Natural killer cell (primary cell): ENCODE measurements around the gene SHC4. TPM values are rescaled to one million over a fixed set of nuclear protein-coding genes. Genes with fewer than 3 reads are reported as not detected.
"Not testable (repeated sequence)": the region's sequence is repeated elsewhere in the genome, so short reads cannot be mapped to it uniquely, and the experiment has no call there.

Experiments
- ATAC-seq, 3 donors: fragments of 150-1000 bp in 2 of 3; fragments of 200-7000 bp in 1 of 3; cut with Tn5 transposase; 1 replicate in 1 of 3; 2 replicates in 2 of 3; pipeline ENCODE4 v1.10.0; 2021; ENCODE audit warnings: mild to moderate bottlenecking in 2 of 3, moderate library complexity in 2 of 3
- DNase-seq, 2 donors: peaks; one replicate each; pipeline versions ENCODE4 v3.0.0 to v3.0.0-alpha.2; 2013 to 2021; ENCODE audit warnings: mixed read lengths in 1 of 2
- H3K27ac ChIP-seq: one replicate; pipeline ENCODE4 v1.5.1; 2013; ENCODE audit warnings: mild to moderate bottlenecking, low read length
- H3K27me3 ChIP-seq: one replicate; pipeline ENCODE4 v1.6.1; 2013; ENCODE audit warnings: low read length; ENCODE audit not compliant: control insufficient read depth, insufficient read depth
- H3K36me3 ChIP-seq: one replicate; pipeline ENCODE4 v1.6.1; 2013; ENCODE audit warnings: low read length; ENCODE audit not compliant: control insufficient read depth, insufficient read depth
- H3K4me1 ChIP-seq: one replicate; pipeline ENCODE4 v1.6.1; 2013; ENCODE audit warnings: low read length; ENCODE audit not compliant: control insufficient read depth, insufficient read depth
- H3K4me3 ChIP-seq: one replicate; pipeline ENCODE4 v1.5.1; 2013; ENCODE audit warnings: low read length
- H3K9me3 ChIP-seq: one replicate; pipeline ENCODE4 v1.6.1; 2013; ENCODE audit warnings: low read length; ENCODE audit not compliant: control insufficient read depth, insufficient read depth
- H3K27ac Mint-ChIP-seq, 2 donors: one replicate each; pipeline ENCODE4 v1.8.0; 2022; ENCODE audit warnings: mild to moderate bottlenecking in 2 of 2, mixed read lengths in 2 of 2, moderate library complexity in 1 of 2
- H3K27me3 Mint-ChIP-seq, 2 donors: one replicate each; pipeline ENCODE4 v1.8.0; 2022; ENCODE audit warnings: low read depth in 2 of 2, mixed read lengths in 2 of 2
- H3K36me3 Mint-ChIP-seq: one replicate; pipeline ENCODE4 v1.8.0; 2022; ENCODE audit warnings: mixed read lengths
- H3K4me1 Mint-ChIP-seq, 2 donors: one replicate each; pipeline ENCODE4 v1.8.0; 2022; ENCODE audit warnings: mixed read lengths in 2 of 2
- H3K4me3 Mint-ChIP-seq: one replicate; pipeline ENCODE4 v1.8.0; 2022; ENCODE audit warnings: mild to moderate bottlenecking, moderate library complexity, mixed read lengths
- H3K9me3 Mint-ChIP-seq, 2 donors: one replicate each; pipeline ENCODE4 v1.8.0; 2022; ENCODE audit warnings: mixed read lengths in 2 of 2
- WGBS: methylation state at CpG from one replicate; pipeline ENCODE4 v1.1.7; 2013; ENCODE audit warnings: missing lambda C conversion rate; ENCODE audit not compliant: insufficient coverage; 5-methylcytosine and 5-hydroxymethylcytosine counted together
- intact Hi-C: fragments of 100-400 bp; cut with micrococcal nuclease; formaldehyde crosslinking; loops from one replicate; pipeline ENCODE4 v1.14.2; 2022
- total RNA-seq, 4 donors: library from RNA; stranded (reverse); fragments of 120-200 nt in 1 of 4; gene quantifications; one replicate each; pipeline versions ENCODE4 v1.2.3 to v1.2.4, GENCODE V29; 2013 to 2022
- TF ChIP-seq, protein P1 (sequence below): fragments of 200-600 bp; IDR thresholded peaks from one replicate; pipeline ENCODE4 v1.8.0; 2022; ENCODE audit warnings: antibody characterized with exemption

The SHC4 gene
- total RNA-seq, 3 donors from 2014 or later (not counting 1 experiment from before 2014, with no cell fraction given) = 0.19 to 0.43 (median 0.20) TPM

DNA sequence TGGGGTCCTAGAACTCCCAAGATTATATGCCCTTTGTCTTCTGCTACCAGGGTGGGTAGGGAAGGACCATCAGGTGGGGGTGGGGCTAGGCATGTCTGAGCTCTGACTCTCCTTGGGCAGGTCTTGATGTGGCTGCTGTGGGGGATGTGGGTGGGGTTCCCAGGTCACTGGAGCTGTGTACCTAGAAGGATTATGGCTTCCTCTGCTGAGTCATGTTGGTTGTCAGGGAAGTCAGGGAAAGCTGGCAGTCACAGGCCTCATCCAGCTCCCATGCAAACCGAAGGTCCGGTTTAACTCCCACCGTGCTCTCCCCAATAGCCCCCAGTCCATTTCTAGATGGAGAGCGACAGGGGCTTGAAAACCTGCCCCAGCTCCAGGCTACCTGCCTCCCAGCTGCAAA, 50.6 kb downstream of the SHC4 start:
- H3K4me3 Mint-ChIP-seq = no peak overlapping the region
- peaks cover 31 to 56% of the 10 kb centered on the region in 2 donors for H3K27me3 Mint-ChIP-seq
- WGBS = 97% methylated on average over 4 of the region's 4 CpGs
- intact Hi-C loops = no loop called here
- no peak for ATAC-seq
- H3K27ac Mint-ChIP-seq = no peak overlapping the region
- no peaks in the 10 kb centered on the region for H3K9me3 Mint-ChIP-seq
- no peaks in the 10 kb centered on the region for H3K4me1 Mint-ChIP-seq
- Histone ChIP-seq H3K4me3 (no peak overlapping the region), H3K27me3 (no peaks in the 10 kb centered on the region), H3K9me3 (no peaks in the 10 kb centered on the region), H3K27ac (no peak overlapping the region), H3K36me3 (no peaks in the 10 kb centered on the region), H3K4me1 (no peaks in the 10 kb centered on the region)
- TF ChIP-seq, protein P1, sequence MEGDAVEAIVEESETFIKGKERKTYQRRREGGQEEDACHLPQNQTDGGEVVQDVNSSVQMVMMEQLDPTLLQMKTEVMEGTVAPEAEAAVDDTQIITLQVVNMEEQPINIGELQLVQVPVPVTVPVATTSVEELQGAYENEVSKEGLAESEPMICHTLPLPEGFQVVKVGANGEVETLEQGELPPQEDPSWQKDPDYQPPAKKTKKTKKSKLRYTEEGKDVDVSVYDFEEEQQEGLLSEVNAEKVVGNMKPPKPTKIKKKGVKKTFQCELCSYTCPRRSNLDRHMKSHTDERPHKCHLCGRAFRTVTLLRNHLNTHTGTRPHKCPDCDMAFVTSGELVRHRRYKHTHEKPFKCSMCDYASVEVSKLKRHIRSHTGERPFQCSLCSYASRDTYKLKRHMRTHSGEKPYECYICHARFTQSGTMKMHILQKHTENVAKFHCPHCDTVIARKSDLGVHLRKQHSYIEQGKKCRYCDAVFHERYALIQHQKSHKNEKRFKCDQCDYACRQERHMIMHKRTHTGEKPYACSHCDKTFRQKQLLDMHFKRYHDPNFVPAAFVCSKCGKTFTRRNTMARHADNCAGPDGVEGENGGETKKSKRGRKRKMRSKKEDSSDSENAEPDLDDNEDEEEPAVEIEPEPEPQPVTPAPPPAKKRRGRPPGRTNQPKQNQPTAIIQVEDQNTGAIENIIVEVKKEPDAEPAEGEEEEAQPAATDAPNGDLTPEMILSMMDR = no peak
- H3K36me3 Mint-ChIP-seq = no peaks in the 10 kb centered on the region
- no peak for DNase-seq

DNA sequence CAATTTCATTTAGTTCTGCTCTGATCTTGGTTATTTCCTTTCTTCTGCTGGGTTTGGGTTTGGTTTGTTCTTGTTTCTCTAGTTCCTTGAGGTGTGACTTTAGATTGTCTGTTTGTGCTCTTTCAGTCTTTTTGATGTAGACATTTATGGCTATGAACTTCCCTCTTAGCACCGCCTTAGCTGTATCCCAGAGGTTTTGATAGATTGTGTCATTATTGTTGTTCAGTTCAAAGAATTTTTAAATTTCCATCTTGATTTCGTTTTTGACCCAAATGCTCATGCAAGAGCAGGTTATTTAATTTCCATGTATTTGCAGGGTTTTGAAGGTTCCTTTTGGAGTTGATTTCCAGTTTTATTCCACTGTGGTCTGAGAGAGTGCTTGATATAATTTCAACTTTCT, 53.2 kb downstream of the SHC4 start:
- H3K36me3 Mint-ChIP-seq, ATAC-seq, H3K36me3 ChIP-seq, H3K9me3 Mint-ChIP-seq, H3K27ac ChIP-seq, H3K9me3 ChIP-seq, H3K4me1 Mint-ChIP-seq, H3K4me3 ChIP-seq, H3K4me3 Mint-ChIP-seq, DNase-seq, H3K27ac Mint-ChIP-seq, intact Hi-C loops, H3K4me1 ChIP-seq, H3K27me3 ChIP-seq: not testable (repeated sequence)
- peaks cover 31 to 51% of the 10 kb centered on the region in 2 donors for H3K27me3 Mint-ChIP-seq
- WGBS = 90% methylated on average over 2 of the region's 2 CpGs

DNA sequence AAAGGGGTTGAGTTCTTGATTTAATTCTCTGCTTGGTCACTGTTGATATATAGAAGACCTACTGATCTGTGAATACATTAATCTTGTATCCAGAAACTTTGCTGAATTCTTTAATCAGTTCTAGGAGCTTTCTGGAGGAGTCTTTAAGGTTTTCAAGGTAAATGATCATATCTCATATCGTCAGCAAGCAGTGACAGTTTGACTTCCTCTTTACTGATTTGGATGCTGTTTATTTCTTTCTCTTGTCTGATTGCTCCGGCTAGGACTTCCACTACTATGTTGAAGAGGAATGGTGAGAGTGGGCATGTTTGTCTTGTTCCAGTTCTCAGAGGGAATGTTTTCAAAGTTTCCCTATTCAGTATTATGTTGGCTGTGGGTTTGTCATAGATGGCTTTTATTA, 54.4 kb downstream of the SHC4 start:
- ATAC-seq, H3K4me1 ChIP-seq, H3K27me3 ChIP-seq, H3K27ac ChIP-seq, H3K4me3 Mint-ChIP-seq, H3K27ac Mint-ChIP-seq, H3K36me3 Mint-ChIP-seq, H3K4me1 Mint-ChIP-seq, DNase-seq, H3K9me3 ChIP-seq, H3K36me3 ChIP-seq, H3K4me3 ChIP-seq, H3K9me3 Mint-ChIP-seq, intact Hi-C loops: not testable (repeated sequence)
- H3K27me3 Mint-ChIP-seq = peaks cover 31 to 51% of the 10 kb centered on the region in 2 donors
- 61% methylated on average over 2 of the region's 2 CpGs for WGBS

DNA sequence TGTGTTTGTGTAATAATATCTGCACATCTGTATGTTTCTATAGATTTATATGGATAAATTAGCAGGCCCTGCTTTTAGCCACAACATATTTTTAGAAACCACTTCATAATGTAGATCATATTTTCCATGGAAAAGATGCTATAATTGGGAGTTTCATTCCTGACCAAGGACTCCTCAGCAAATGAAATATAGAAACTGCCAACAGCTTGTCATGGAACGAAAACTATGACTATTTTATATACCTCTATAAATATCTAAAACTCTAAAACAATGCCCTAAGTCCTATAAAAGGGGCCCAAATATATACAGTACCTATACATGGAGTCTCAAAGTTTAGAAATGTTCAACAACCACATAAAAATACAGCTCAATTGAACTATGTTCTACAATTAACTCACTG, 57.9 kb downstream of the SHC4 start:
- DNase-seq = no peak
- WGBS = 100% methylated on average over 1 of the region's 1 CpG
- H3K4me1 Mint-ChIP-seq = no peaks in the 10 kb centered on the region

More for the DNA sequence above, 57.9 kb downstream of the SHC4 start:
- Histone ChIP-seq H3K27me3 (no peaks in the 10 kb centered on the region), H3K9me3 (no peaks in the 10 kb centered on the region), H3K4me1 (no peaks in the 10 kb centered on the region), H3K27ac (no peak overlapping the region), H3K36me3 (no peaks in the 10 kb centered on the region), H3K4me3 (no peak overlapping the region)
- TF ChIP-seq, protein P1 = no peak
- no peak for ATAC-seq
- Mint-ChIP-seq H3K27ac (no peak overlapping the region), H3K4me3 (no peak overlapping the region), H3K27me3 (peaks cover 15 to 32% of the 10 kb centered on the region in 2 donors), H3K9me3 (no peaks in the 10 kb centered on the region), H3K36me3 (no peaks in the 10 kb centered on the region)
- intact Hi-C loops = no loop called here
